Measurements from ENCODE around the gene MAPKAP1.

DNA sequence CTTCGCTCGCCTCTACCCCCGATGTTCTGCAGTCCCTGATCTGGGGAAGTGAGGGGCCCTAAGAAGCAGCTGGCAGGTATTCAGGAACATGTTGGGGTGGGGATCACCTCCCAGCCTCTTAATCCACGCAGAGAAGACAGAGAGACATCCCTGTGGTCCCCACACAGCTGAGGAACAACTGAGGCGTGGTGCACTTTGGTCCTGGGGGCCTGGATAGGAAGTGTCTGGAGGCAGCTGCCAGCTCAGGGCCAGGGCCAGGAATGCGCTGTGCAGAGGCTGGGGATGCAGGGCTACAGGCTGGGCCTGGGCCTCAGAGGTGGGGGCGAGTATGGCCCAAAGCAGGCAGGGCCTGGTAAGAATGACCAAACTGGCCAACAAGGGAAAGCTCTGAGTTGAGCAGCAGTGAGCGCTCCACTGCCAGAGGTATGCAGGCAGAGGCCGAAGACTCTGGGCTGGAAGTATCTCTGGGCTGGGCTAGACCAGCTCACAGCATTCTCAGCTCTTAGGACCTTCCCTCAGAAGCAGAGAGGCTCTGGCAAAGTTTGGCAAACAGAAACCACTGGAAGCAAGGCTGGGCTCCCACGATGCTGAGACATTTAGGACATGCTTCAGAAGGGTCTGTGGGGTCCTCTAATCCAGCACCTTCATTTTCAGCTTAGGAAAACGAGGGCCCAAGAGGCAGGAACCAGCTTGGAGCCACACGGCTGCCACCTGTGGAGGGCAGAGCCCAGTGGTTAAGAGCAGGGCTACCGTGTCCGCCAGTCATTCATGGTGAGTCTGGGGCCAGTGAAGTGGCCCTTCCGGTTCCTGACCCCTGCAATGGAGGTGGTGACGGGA lies 271.0 kb downstream of the MAPKAP1 start:
- TF ChIP-seq, protein P1, sequence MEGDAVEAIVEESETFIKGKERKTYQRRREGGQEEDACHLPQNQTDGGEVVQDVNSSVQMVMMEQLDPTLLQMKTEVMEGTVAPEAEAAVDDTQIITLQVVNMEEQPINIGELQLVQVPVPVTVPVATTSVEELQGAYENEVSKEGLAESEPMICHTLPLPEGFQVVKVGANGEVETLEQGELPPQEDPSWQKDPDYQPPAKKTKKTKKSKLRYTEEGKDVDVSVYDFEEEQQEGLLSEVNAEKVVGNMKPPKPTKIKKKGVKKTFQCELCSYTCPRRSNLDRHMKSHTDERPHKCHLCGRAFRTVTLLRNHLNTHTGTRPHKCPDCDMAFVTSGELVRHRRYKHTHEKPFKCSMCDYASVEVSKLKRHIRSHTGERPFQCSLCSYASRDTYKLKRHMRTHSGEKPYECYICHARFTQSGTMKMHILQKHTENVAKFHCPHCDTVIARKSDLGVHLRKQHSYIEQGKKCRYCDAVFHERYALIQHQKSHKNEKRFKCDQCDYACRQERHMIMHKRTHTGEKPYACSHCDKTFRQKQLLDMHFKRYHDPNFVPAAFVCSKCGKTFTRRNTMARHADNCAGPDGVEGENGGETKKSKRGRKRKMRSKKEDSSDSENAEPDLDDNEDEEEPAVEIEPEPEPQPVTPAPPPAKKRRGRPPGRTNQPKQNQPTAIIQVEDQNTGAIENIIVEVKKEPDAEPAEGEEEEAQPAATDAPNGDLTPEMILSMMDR (IDR thresholded peaks at IDR 0.05), result no peak
- TF ChIP-seq ZFX (IDR thresholded peaks at IDR 0.05; ENCODE audit: borderline replicate concordance), result no peak

Data from 22Rv1 (cell line).